Activated T-cell treated with anti-CD3 and anti-CD28 coated beads, Interleukin-2, amount 50 U/mL, for 1 hour (primary cell): Measurements from ENCODE around the gene EPYC.

Source experiments
- DNase-seq: peaks from one replicate; pipeline ENCODE4 v3.0.0-alpha.2; 2020

The EPYC gene

GRCh38 chr12:90954428-90954827 is 50.3 kb downstream of the EPYC start:
- no peak for DNase-seq

DNA sequence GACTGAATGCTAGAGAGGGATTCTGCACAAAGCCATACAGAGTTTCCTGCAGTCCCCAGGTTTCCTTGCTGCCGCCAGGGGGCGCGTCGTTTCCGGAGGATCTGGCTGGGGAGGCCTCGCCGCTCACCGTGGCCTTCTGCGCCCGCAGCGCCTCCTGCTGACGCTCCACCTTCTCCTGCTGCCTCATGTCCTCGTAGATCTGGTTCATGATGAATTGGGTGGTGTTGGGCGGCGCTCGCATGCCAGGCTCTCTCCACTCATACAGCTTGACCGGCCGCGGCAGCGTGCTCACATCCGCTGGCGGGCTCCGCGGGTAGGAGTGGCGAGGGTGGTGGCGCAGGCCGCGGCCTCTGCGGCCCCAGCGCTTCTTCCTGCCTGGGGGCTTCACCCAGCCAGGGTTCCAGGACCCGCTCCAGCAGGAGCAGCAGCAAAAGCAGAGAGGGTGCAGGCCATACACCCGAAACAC is 50.8 kb downstream of the EPYC start:
- no peak for DNase-seq

GRCh38 chr12:90951432-90952105 is 53.2 kb downstream of the EPYC start:
- DNase-seq: no peak

GRCh38 chr12:90947869-90948268 is 56.9 kb downstream of the EPYC start:
- DNase-seq: no peak

DNA sequence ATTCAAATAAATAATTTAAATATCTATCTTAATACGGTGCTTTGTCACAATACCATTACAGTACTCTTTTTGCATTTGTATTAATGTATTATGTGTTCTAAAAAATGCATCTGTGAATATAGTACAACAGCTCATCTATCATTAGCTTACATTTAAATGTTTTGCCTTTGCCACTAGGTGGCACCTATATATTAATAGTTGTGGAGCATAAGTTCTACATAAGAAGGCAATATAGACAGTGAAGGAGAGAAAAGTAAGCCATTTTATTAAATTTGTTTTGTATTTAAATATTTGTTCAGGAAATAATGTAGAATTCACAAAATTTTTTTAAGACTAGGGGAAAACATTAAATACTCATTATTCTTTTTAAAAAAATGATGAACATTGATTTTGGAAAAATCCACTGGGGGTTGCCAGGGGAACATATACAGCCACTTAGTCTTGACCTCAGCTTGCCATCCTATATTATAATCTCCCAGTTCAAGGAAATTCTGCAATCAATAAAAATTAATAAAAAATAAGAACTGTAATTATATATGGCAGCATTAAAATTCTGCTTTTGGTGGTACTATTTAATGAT is 59.6 kb downstream of the EPYC start:
- no peak for DNase-seq

GRCh38 chr12:90943255-90943654 is 61.5 kb downstream of the EPYC start:
- DNase-seq: no peak

- no peak for DNase-seq
Measured at GRCh38 chr12:90940872-90941499, 63.8 kb downstream of the EPYC start.

DNA sequence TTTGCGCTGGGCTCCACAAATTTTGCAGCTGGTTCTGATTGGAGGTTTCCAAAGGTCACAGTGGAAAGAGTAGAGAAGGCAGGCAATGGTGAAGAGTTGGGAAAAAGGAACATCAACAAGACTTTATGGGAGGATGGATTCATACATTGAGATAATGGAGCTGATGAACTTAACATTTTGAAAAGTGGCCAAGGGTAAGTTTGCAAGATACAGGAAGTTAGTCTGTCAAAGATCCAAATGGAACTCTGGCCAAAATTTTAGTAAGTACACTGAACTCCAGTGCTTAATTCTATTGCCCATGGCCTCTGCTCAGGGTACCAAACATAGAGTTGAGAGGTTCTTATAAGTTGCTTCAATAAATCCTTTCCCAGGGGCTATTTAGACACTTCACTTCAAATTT is 65.4 kb downstream of the EPYC start:
- DNase-seq: no peak

- no peak for DNase-seq
Measured at GRCh38 chr12:90938451-90938850, 66.3 kb downstream of the EPYC start.

GRCh38 chr12:90937651-90938050 is 67.1 kb downstream of the EPYC start:
- no peak for DNase-seq

DNA sequence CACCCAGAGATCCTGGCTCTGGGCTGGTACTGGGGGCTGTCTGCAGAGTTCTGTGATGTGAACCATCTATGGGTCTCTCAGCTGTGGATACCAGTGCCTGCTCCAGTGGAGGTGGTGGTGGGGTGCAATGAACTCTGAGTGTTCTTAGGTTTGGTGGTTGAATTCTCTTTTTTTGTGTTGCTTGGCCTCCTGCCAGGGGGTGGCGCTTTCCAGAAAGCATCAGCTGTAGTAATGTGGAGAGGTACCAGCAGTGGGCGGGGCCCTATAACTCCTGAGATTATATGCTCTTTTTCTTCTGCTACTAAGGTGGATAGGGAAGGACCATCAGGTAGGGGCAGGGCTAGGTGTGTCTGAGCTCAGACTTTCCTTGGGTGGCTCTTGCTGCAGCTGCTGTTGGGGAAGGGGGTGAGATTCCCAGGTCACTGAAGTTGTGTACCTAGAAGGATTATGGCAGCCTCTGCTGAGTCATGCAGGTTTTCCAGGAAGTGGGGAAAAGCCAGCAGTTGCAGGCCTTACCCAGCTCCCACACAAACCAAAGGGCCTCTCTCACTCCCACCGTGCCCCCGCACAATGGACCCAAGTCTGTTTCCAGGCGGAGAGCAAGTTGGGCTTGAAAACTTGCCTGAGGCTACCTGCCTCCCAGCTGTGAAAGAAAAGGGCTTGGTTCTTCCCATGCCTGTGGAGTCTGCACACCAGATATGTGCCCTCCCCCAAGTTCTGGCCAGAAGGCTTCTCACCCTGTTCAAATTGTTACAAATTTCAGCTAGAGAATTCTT is 68.4 kb downstream of the EPYC start:
- no peak for DNase-seq

GRCh38 chr12:90925562-90925961 is 79.2 kb downstream of the EPYC start:
- no peak for DNase-seq

GRCh38 chr12:90924406-90924805 is 80.4 kb downstream of the EPYC start:
- DNase-seq: no peak

DNA sequence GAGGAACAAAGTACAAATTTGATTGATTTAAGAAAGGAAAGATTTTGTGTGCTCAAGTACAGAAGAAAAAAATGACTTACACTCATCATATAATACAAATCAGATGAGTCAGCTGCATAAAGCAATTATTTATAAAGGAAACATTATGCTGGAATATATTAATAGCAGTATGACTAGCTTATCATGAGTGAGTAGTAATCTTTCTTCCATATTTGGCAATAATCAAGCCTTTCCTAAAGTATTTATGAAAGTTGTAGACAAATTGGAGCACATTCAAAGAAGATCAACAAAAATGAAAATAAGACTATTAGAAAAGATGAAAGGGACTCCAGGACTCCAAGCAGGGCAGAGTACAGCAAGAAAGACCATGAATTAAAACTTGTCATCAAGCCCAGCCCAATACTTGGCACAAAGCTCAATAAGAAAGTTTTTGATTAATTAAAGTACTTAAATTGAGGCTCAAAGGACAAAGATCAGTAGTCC is 82.6 kb downstream of the EPYC start:
- DNase-seq: no peak

- no peak for DNase-seq
Measured at GRCh38 chr12:90921536-90921935, 83.2 kb downstream of the EPYC start.

DNA sequence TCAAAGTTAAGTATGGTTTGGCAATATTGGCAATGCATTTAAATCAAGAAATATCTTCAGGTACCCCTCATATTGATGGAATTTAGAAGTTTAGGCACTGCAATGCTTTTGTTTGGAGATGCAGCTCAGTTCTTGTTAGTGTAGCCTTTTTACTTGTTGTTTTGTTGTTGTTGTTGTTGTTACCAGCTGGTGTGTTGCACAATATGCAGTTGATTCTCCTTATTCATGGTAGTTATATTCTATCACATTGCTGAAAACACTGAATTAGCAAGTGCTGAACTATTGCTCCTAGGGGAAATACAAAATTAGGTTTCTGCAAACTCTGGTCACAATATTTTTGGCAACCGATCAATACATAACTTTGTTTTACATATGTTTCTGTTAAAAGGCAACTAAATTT is 84.5 kb downstream of the EPYC start:
- no peak for DNase-seq

- DNase-seq: no peak
Measured at GRCh38 chr12:90917431-90917830, 87.3 kb downstream of the EPYC start.

- no peak for DNase-seq
Measured at GRCh38 chr12:90916516-90916915, 88.3 kb downstream of the EPYC start.

- no peak for DNase-seq
Measured at GRCh38 chr12:90915353-90915752, 89.4 kb downstream of the EPYC start.
